ENCODE measurements around the gene P4HB.
"Not testable (repeated sequence)": the region's sequence is repeated elsewhere in the genome, so short reads cannot be mapped to it uniquely, and the experiment has no call there.

P4HB gene

DNA sequence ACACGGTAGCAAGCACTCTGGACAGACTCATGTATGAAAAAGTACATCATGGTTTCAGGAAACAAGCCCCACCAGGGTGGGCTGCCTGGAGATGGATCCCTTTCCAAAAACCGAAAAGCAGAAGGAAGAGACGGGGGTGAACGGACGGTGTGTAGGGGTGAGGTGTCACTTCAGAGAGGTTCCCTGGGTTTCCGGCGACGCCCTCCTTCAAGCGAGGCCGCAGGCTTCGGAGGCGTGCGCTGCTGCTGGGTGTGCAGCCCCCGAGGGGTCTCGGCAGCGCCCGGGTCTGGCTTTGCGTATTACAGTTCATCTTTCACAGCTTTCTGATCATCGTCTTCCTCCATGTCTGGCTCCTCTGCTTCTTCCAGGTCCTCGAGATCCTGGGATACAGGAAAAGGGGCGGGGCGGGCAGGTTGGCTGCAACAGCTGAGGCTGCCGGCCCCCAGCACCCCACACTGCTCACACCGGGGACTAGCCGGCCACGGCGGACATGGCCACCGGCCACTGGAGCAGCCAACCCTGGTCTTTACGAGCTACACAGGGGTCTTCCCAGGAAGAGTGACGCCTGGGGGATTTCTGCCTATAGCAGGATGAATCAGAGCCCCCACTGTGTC is 16.5 kb downstream of the P4HB start:
- TF ChIP-seq, protein P1, sequence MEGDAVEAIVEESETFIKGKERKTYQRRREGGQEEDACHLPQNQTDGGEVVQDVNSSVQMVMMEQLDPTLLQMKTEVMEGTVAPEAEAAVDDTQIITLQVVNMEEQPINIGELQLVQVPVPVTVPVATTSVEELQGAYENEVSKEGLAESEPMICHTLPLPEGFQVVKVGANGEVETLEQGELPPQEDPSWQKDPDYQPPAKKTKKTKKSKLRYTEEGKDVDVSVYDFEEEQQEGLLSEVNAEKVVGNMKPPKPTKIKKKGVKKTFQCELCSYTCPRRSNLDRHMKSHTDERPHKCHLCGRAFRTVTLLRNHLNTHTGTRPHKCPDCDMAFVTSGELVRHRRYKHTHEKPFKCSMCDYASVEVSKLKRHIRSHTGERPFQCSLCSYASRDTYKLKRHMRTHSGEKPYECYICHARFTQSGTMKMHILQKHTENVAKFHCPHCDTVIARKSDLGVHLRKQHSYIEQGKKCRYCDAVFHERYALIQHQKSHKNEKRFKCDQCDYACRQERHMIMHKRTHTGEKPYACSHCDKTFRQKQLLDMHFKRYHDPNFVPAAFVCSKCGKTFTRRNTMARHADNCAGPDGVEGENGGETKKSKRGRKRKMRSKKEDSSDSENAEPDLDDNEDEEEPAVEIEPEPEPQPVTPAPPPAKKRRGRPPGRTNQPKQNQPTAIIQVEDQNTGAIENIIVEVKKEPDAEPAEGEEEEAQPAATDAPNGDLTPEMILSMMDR (IDR thresholded peaks at IDR 0.05; ENCODE audit: control insufficient read depth, extremely low read depth, insufficient read depth), result no peak
- DNase-seq (ENCODE audit: low read depth), result no peak
- H3K4me3 ChIP-seq (ENCODE audit: low read depth, low read length), result no peak overlapping the region

DNA sequence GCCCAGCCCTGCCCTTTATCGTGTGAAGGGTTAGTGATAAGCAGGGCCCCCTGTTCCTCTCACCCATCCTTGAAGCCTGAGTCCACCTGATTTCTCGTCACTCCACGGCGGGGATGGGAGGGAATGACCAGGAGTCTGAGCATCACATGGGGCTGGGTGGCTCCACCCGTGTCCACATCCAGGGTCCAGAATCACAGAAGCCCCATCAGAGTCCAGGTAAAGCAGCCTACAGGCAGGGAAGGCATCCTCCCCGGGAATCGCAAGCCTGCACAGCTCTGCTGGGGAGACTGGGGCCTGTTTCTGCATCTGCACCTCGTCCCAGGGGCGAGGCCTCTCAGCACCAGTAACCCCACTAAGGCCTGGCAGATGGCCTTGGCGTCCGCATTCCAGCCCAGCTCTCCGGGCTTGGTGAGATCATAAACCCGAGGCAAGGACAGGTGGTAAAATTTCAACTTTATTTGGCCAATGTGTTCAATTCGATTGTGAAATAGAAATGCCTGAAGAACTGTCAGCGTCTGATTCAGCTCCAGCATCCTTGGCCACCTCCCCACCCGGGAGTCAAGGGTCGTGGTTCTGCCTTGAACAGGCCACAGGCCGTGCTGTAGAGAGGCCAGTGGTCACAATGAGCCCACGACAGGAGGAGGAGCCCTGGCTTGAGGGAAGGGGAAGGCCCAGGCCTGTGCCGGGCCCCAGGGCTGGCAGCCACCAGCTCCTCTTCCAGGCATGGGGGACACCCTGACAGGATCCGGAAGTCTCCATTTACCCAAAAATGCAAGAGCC is 17.4 kb downstream of the P4HB start:
- H3K4me3 ChIP-seq (ENCODE audit: low read depth, low read length), result no peak overlapping the region
- TF ChIP-seq, protein P1 (IDR thresholded peaks at IDR 0.05; ENCODE audit: control insufficient read depth, extremely low read depth, insufficient read depth), result no peak
- no peak for DNase-seq (ENCODE audit: low read depth)

DNA sequence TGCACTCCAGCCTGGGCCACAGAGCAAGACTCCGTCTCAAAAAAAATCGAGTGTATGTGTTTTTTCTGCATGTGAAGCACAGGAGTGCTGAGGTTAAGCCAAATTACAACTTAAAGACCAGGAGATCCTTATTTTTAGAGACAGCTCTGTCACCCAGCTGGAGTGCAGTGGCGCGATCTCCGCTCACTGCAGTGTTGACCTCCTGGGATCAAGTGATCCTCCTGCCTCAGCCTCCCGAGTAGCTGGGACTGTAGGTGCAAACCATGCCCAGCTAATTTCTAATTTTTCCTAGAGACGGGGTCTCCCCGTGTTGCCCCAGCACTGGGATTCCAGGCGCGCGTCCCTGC is 18.0 kb downstream of the P4HB start:
- DNase-seq (ENCODE audit: low read depth), result no peak
- no peak overlapping the region for H3K4me3 ChIP-seq (ENCODE audit: low read depth, low read length)
- TF ChIP-seq, protein P1 (IDR thresholded peaks at IDR 0.05; ENCODE audit: control insufficient read depth, extremely low read depth, insufficient read depth), result no peak

DNA sequence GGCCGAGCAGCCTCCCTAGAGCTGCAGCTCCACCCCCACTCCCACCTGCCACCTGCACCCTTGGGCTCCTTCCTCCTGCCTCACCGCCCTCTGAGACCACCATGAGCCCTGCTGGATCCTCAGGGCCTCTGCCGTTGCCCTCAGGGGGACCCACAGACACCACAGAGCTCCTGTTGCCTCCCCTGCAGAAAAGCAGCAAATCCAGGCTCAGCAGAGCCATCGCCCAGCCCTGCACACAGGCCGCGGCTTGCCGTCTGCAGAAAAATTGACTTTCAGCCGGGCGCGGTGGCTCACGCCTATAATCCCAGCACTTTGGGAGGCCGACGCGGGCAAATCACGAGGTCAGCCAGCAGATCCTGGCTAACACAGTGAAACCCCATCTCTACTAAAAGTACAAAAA is 18.5 kb downstream of the P4HB start:
- DNase-seq (ENCODE audit: low read depth), result no peak
- no peak overlapping the region for H3K4me3 ChIP-seq (ENCODE audit: low read depth, low read length)
- TF ChIP-seq, protein P1 (IDR thresholded peaks at IDR 0.05; ENCODE audit: control insufficient read depth, extremely low read depth, insufficient read depth), result no peak

DNA sequence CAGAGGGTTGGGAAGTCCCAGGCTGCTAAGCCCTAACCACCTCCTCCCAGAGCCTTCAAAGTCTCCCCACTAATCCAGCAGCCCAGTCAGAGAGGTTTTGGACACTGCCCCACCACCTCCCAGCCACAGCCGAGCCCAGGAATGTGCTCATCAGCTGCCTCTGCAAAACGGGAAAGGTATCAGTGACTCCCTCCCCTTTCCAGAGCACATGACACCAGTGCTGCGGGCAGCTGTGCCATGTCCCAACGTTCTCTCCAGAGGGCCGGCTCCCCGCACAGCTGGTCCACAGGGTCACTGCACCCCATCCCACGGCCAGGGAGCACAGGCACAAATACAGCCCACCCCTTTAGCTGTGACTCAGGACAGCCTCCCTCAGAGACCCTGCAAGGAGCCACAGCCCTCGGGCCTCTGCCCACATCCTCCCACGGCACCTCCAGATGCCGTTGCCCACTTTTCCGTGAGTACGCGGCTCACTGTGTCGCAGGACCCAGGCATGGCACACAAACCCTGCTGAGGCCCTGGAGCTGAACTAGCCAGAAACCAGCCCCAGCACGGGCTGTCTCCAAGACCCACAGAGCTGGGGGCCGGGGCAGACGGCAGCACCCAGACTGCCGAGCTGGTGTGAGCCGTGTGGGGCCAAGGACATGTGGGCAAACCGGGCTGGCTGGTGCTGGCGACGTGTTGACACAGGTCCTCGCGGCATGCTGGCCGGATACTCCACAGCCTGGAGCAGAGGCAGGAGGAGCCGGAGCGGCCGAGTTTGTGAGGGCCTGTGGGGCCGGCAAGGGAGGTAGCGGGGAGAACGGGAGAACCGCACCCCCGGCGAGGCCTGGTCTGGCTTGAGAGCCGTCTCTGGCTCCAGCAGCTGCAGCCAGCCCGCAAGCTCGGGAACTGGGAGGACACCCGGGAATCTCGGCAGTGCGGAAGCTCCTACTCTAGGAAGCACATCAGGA is 19.2 kb downstream of the P4HB start:
- TF ChIP-seq, protein P1 (IDR thresholded peaks at IDR 0.05; ENCODE audit: control insufficient read depth, extremely low read depth, insufficient read depth), result no peak
- H3K4me3 ChIP-seq (ENCODE audit: low read depth, low read length), result no peak overlapping the region
- DNase-seq (ENCODE audit: low read depth), result no peak

DNA sequence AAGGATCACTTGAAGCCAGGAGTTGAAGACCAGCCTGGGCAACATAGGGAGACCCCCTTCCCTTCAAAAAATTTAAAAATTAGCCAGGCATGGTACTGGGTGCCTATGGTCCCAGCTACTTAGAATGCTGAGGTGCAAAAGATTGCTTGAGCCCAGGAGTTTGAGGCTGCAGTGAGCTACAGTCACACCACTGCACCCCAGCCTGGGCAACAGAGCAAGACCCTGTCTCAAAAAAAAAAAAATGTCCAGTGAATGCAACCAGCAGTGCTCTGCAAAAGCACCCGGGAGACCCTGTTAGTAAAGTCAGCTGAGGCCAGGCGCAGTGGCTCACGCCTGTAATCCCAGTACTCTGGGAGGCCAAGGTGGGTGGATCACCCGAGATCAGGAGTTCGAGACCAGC is 20.3 kb downstream of the P4HB start:
- H3K4me3 ChIP-seq (ENCODE audit: low read depth, low read length); DNase-seq (ENCODE audit: low read depth): not testable (repeated sequence)

DNA sequence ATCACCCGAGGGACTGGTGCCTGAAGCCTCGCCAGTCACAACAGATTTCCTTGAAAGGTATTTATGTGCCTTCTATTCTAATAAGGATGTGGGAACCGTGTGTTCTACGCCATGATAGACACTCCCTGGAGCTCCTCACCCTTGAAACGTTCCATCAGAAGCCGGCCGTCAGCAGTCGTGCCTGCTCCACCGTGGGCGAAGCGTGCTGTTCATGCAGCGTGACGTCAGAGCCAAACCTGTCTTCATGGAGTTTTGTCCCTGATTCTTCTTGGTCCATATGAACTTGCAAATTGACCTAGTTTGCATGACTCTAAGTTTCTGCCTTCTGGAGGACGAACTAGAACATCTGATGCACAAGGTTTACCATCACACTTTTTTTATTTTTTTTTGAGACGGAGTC is 21.0 kb downstream of the P4HB start:
- TF ChIP-seq, protein P1 (IDR thresholded peaks at IDR 0.05; ENCODE audit: control insufficient read depth, extremely low read depth, insufficient read depth), result no peak
- no peak for DNase-seq (ENCODE audit: low read depth)
- H3K4me3 ChIP-seq (ENCODE audit: low read depth, low read length), result no peak overlapping the region
